GM19240 (cell line): ENCODE data around the gene HK1.
"Not testable (repeated sequence)": the region's sequence is repeated elsewhere in the genome, so short reads cannot be mapped to it uniquely, and the experiment has no call there.

ENCODE experiments used
- DNase-seq: peaks from one replicate; pipeline ENCODE4 v3.0.0; 2011; ENCODE audit warnings: low spot score; ENCODE audit not compliant: insufficient read length

Gene HK1

GRCh38 chr10:69308304-69308703, 30.0 kb downstream of the HK1 start:
- not testable (repeated sequence) for DNase-seq

GRCh38 chr10:69311309-69311708, 33.0 kb downstream of the HK1 start:
- DNase-seq, result no peak

- DNase-seq, result no peak
Measured at GRCh38 chr10:69312528-69312927, 34.2 kb downstream of the HK1 start.

- DNase-seq, result no peak
Measured at GRCh38 chr10:69315100-69315542, 36.8 kb downstream of the HK1 start.

- no peak for DNase-seq
Measured at GRCh38 chr10:69315610-69316312, 37.5 kb downstream of the HK1 start.

- DNase-seq, result no peak
Measured at GRCh38 chr10:69316313-69317059, 38.2 kb downstream of the HK1 start.

- DNase-seq, result peak; percentile 64
Measured at GRCh38 chr10:69317175-69317604, 38.9 kb downstream of the HK1 start.

- DNase-seq, result no peak
Measured at GRCh38 chr10:69317626-69318105, 39.4 kb downstream of the HK1 start.

- DNase-seq, result peak; percentile 94
Measured at GRCh38 chr10:69318106-69318866, 40.0 kb downstream of the HK1 start.

- DNase-seq, result no peak
Measured at GRCh38 chr10:69318867-69319727, 40.8 kb downstream of the HK1 start.

GRCh38 chr10:69319841-69320316, 41.6 kb downstream of the HK1 start:
- DNase-seq, result no peak

GRCh38 chr10:69320521-69320920, 42.2 kb downstream of the HK1 start:
- DNase-seq, result no peak

GRCh38 chr10:69321039-69321715, 42.9 kb downstream of the HK1 start:
- DNase-seq, result no peak

- no peak for DNase-seq
Measured at GRCh38 chr10:69321865-69322264, 43.6 kb downstream of the HK1 start.

GRCh38 chr10:69322346-69322745, 44.0 kb downstream of the HK1 start:
- DNase-seq, result not testable (repeated sequence)

- DNase-seq, result no peak
Measured at GRCh38 chr10:69323622-69324021, 45.3 kb downstream of the HK1 start.

GRCh38 chr10:69324583-69324982, 46.3 kb downstream of the HK1 start:
- no peak for DNase-seq

GRCh38 chr10:69325637-69326523, 47.6 kb downstream of the HK1 start:
- not testable (repeated sequence) for DNase-seq

- DNase-seq, result no peak
Measured at GRCh38 chr10:69326692-69327091, 48.4 kb downstream of the HK1 start.
